Endothelial cell of umbilical vein (primary cell): Measurements from ENCODE around the gene DIAPH3. TPM values are rescaled to one million over a fixed set of nuclear protein-coding genes. Genes with fewer than 3 reads are reported as not detected.

Experiments
- BruUV-seq: library from RNA; stranded (reverse); fragments of 400-500 nt; replicated peaks from 2 replicates; lab custom pipeline; 2021; lab: Mats Ljungman, UMichigan
- CTCF ChIA-PET: fragments of 300-600, 350-600 bp; sonication (Branson Sonifier 250); formaldehyde crosslinking; loops from one replicate; lab custom pipeline; 2021; ENCODE audit warnings: antibody characterized with exemption, inconsistent platforms; lab: Charles Lee
- POLR2A ChIA-PET: fragments of 300-600, 350-600 bp; sonication (Branson Sonifier 250); formaldehyde crosslinking; loops from one replicate; lab custom pipeline; 2021; ENCODE audit warnings: antibody characterized with exemption, inconsistent platforms; lab: Charles Lee
- DNase-seq: peaks from one replicate; pipeline ENCODE4 v3.0.0-alpha.2; 2011; ENCODE audit warnings: low read depth, low spot score
- FAIRE-seq: peaks from 2 replicates; lab custom pipeline; 2011; peaks lifted over from hg19 to GRCh38; lab: Jason Lieb, UNC
- H2AFZ ChIP-seq: 2 replicates; pipeline ENCODE4 v1.6.0; 2012; ENCODE audit warnings: low read depth, low read length, control low read depth, inconsistent platforms
- H3K27ac ChIP-seq: 2 replicates; pipeline ENCODE4 v1.5.1; 2011; ENCODE audit warnings: low read depth, mild to moderate bottlenecking, control low read depth, low read length, moderate library complexity; ENCODE audit not compliant: insufficient read depth
- H3K27me3 ChIP-seq, 2 experiments: 2 replicates each; pipeline versions ENCODE4 v1.6.0 to v1.6.1; 2011; ENCODE audit warnings: low read length in 2 of 2, mixed read lengths in 1 of 2; ENCODE audit not compliant: control insufficient read depth in 2 of 2, insufficient read depth in 2 of 2
- H3K36me3 ChIP-seq, 2 experiments: 2 replicates in 1 of 2; 3 replicates in 1 of 2; pipeline ENCODE4 v1.5.1; 2011; ENCODE audit warnings: low read length in 2 of 2, mild to moderate bottlenecking in 1 of 2, moderate library complexity in 1 of 2; ENCODE audit not compliant: control insufficient read depth in 2 of 2, insufficient read depth in 2 of 2; ENCODE audit errors: extremely low read depth in 1 of 2
- H3K4me1 ChIP-seq: 3 replicates; pipeline ENCODE4 v1.5.1; 2011; ENCODE audit warnings: mild to moderate bottlenecking, low read length; ENCODE audit not compliant: control insufficient read depth, insufficient read depth; ENCODE audit errors: extremely low read depth
- H3K4me2 ChIP-seq: 2 replicates; pipeline ENCODE4 v1.6.1; 2011; ENCODE audit warnings: low read length, control low read depth, mixed read lengths; ENCODE audit not compliant: insufficient read depth
- H3K4me3 ChIP-seq, 3 experiments: fragments of 200-600 bp in 1 of 3; sonication (generic), shearing (Covaris generic) in 1 of 3; replicated peaks in 1 of 3; 2 replicates each; pipeline ENCODE4 v1.5.1; 2011 to 2016; ENCODE audit warnings: control low read depth in 3 of 3, low read length in 3 of 3, mild to moderate bottlenecking in 2 of 3, inconsistent platforms in 1 of 3, low read depth in 1 of 3, moderate library complexity in 1 of 3; ENCODE audit not compliant: insufficient read depth in 1 of 3
- H3K79me2 ChIP-seq: 2 replicates; pipeline ENCODE4 v1.6.0; 2012; ENCODE audit warnings: low read length, inconsistent platforms; ENCODE audit not compliant: control insufficient read depth, insufficient read depth
- H3K9ac ChIP-seq: replicated peaks from 2 replicates; pipeline ENCODE3; 2011; ENCODE audit warnings: low read length, control low read depth; ENCODE audit not compliant: insufficient read depth; ENCODE audit errors: extremely low read depth
- H3K9me1 ChIP-seq: replicated peaks from 3 replicates; pipeline ENCODE4 v1.6.0; 2011; ENCODE audit warnings: mild to moderate bottlenecking, low read length; ENCODE audit not compliant: control insufficient read depth, insufficient read depth; ENCODE audit errors: extremely low read depth
- H3K9me3 ChIP-seq: replicated peaks from 2 replicates; pipeline ENCODE4 v1.5.1; 2012; ENCODE audit warnings: low read length, inconsistent platforms; ENCODE audit not compliant: control insufficient read depth, insufficient read depth
- H4K20me1 ChIP-seq: replicated peaks from 2 replicates; pipeline ENCODE3; 2011; ENCODE audit warnings: mild to moderate bottlenecking, low read length; ENCODE audit not compliant: control insufficient read depth, insufficient read depth; ENCODE audit errors: extremely low read depth
- EZH2 ChIP-seq: IDR thresholded peaks from 2 replicates; pipeline ENCODE4 v1.6.1; 2012; ENCODE audit warnings: borderline replicate concordance, low read depth, mild to moderate bottlenecking, moderate library complexity, low read length, inconsistent platforms; ENCODE audit not compliant: severe bottlenecking
- FOS ChIP-seq: IDR thresholded peaks from 2 replicates; pipeline ENCODE4 v1.6.1; 2011; ENCODE audit warnings: mild to moderate bottlenecking, low read length, moderate library complexity, borderline replicate concordance; ENCODE audit not compliant: insufficient read depth
- GATA2 ChIP-seq: IDR thresholded peaks from 2 replicates; pipeline ENCODE4 v1.7.0; 2011; ENCODE audit warnings: low read depth, mild to moderate bottlenecking, moderate library complexity, mixed read lengths, low read length; ENCODE audit not compliant: insufficient read length, insufficient read depth
- JUN ChIP-seq: IDR thresholded peaks from 2 replicates; pipeline ENCODE4 v1.6.1; 2011; ENCODE audit warnings: borderline replicate concordance, low read depth; ENCODE audit not compliant: insufficient read length, insufficient read depth
- MYC ChIP-seq: IDR thresholded peaks from one replicate; pipeline ENCODE4 v1.6.1; 2011; ENCODE audit warnings: mild to moderate bottlenecking, low read depth, low read length
- POLR2A ChIP-seq: IDR thresholded peaks from 2 replicates; pipeline ENCODE4 v1.6.1; 2012; ENCODE audit warnings: low read depth, mild to moderate bottlenecking, control low read depth, low read length
- dilution Hi-C: fragments of 300-500 bp; cut with MboI; formaldehyde crosslinking; loops from one replicate; pipeline ENCODE4 v1.15.0; 2019; ENCODE audit warnings: low sequenced_read_pairs; ENCODE audit not compliant: extremely low pct_ligation_motif_present
- intact Hi-C: fragments of 100-400 bp; cut with micrococcal nuclease; formaldehyde crosslinking; loops from one replicate; pipeline ENCODE4 v1.10.0; 2022
- polyA plus RNA-seq, 4 experiments: library from polyadenylated mRNA; depleted of rRNA in 3 of 4; stranded (reverse) in 3 of 4; unstranded in 1 of 4; fragments of >200 nt; gene quantifications; 2 replicates each; pipeline versions ENCODE4 v1.2.1 to v1.2.3, GENCODE V29; 2011 to 2012; ENCODE audit warnings: missing spikeins in 1 of 4
- total RNA-seq: library from RNA; stranded (reverse); gene quantifications from 2 replicates; pipeline ENCODE4 v1.2.3, GENCODE V29; 2021
- TF ChIP-seq, protein P1 (sequence below), 2 donors: IDR thresholded peaks; 1 replicate in 1 of 2; 2 replicates in 1 of 2; pipeline ENCODE4 v1.5.1; 2011; ENCODE audit warnings: low read length in 2 of 2, mild to moderate bottlenecking in 2 of 2, moderate library complexity in 2 of 2, control low read depth in 1 of 2, inconsistent platforms in 1 of 2, low read depth in 1 of 2; ENCODE audit not compliant: insufficient read depth in 1 of 2; ENCODE audit errors: extremely low read depth in 1 of 2
- TF ChIP-seq, protein P2 (sequence below): IDR thresholded peaks from 2 replicates; pipeline ENCODE4 v1.6.1; 2011; ENCODE audit not compliant: insufficient read depth, insufficient read length

DIAPH3 gene
- total and polyA plus RNA-seq, 2 donors (not counting 3 experiments of a cell fraction or from before 2014, with no cell fraction given) = 9.9 to 44.0 TPM

DNA sequence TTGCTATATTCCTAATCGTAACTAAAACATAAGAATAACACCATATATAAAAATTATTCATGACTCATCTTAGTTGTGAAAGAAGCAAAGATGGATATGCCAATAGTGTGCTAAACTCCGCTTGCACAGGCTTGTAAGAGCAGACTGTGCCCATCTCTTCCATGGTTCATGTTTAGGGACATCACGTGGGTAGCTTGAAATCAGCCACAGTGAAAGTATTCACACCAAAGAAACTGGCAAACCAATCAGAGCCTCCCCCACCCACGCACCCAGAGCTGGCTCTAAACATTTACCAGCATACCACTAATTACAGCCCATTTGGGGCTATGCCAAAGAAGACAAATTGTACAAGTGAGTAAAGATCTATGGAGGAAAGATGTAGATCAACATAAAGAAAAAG is 147.5 kb downstream of the DIAPH3 start:
- Histone ChIP-seq H2AFZ (no peak overlapping the region), H3K4me2 (no peak overlapping the region), H3K4me3 (no peak overlapping the region), H3K36me3 (no peaks in the 10 kb centered on the region), H3K27me3 (no peaks in the 10 kb centered on the region), H3K27ac (no peak overlapping the region), H3K9ac (no peak overlapping the region), H3K79me2 (peaks cover 4% of the 10 kb centered on the region), H3K9me3 (no peaks in the 10 kb centered on the region), H4K20me1 (no peaks in the 10 kb centered on the region), H3K9me1 (no peaks in the 10 kb centered on the region), H3K4me1 (no peaks in the 10 kb centered on the region)
- intact Hi-C loops = no loop called here
- ChIA-PET POLR2A (no interaction called here), CTCF (no interaction called here)
- no TSS peak for BruUV-seq
- TF ChIP-seq MYC = no peak
- dilution Hi-C loops = no loop called here
- DNase-seq = no peak
- no peak for FAIRE-seq

DNA sequence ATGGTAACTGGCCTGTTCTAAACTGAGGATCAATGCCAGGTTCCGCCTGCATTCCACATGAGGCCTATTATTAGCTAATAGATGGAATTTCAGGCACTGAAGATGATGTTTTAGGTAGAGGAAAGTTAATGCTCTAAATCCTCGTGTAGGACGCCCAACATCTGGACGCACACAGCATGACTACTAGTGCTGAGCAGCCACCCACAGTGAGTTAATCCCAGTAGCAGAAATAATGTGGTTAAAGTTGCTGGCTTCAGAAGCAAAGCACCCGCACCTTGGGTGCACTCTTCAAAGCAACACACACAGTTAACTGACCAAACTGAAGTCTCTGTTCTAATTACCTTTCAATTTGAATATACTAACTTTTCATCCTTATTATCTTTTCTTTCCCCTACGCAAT is 150.6 kb downstream of the DIAPH3 start:
- no peaks in the 10 kb centered on the region for H4K20me1 ChIP-seq
- DNase-seq (no peak), FAIRE-seq (no peak)
- intact Hi-C loops (no loop called here), dilution Hi-C loops (no loop called here)
- TF ChIP-seq, protein P1, sequence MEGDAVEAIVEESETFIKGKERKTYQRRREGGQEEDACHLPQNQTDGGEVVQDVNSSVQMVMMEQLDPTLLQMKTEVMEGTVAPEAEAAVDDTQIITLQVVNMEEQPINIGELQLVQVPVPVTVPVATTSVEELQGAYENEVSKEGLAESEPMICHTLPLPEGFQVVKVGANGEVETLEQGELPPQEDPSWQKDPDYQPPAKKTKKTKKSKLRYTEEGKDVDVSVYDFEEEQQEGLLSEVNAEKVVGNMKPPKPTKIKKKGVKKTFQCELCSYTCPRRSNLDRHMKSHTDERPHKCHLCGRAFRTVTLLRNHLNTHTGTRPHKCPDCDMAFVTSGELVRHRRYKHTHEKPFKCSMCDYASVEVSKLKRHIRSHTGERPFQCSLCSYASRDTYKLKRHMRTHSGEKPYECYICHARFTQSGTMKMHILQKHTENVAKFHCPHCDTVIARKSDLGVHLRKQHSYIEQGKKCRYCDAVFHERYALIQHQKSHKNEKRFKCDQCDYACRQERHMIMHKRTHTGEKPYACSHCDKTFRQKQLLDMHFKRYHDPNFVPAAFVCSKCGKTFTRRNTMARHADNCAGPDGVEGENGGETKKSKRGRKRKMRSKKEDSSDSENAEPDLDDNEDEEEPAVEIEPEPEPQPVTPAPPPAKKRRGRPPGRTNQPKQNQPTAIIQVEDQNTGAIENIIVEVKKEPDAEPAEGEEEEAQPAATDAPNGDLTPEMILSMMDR (IDR thresholded peaks at IDR 0.05; ENCODE audit: extremely low read depth in 1 of 2, insufficient read depth in 1 of 2, low read depth in 1 of 2, low read length in 2 of 2) = no peak
- TF ChIP-seq JUN (no peak), POLR2A (no peak), EZH2 (no peak), GATA2 (no peak), MYC (no peak), FOS (no peak)
- TF ChIP-seq, protein P2, sequence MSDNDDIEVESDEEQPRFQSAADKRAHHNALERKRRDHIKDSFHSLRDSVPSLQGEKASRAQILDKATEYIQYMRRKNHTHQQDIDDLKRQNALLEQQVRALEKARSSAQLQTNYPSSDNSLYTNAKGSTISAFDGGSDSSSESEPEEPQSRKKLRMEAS = no peak
- BruUV-seq = no TSS peak
- no peaks in the 10 kb centered on the region for H3K9me3 ChIP-seq
- H3K4me2 ChIP-seq = no peak overlapping the region
- ChIA-PET CTCF (no interaction called here), POLR2A (no interaction called here)
- no peaks in the 10 kb centered on the region for H3K27me3 ChIP-seq
- H2AFZ ChIP-seq = no peak overlapping the region
- peaks cover 3% of the 10 kb centered on the region for H3K79me2 ChIP-seq
- no peaks in the 10 kb centered on the region for H3K36me3 ChIP-seq
- no peak overlapping the region for H3K27ac ChIP-seq
- H3K9me1 ChIP-seq = no peaks in the 10 kb centered on the region
- no peaks in the 10 kb centered on the region for H3K4me1 ChIP-seq
- no peak overlapping the region for H3K9ac ChIP-seq
- no peak overlapping the region for H3K4me3 ChIP-seq
